SW 1271 (cell line): Measurements from ENCODE around the gene VWA2.

Experiments
- DNase-seq, 2 experiments: peaks; one replicate each; lab custom pipeline; 2025; lab: John Stamatoyannopoulos, UW

Gene VWA2

GRCh38 chr10:114239117-114239993 is at the start of gene VWA2:
TSS of gene VWA2 (plus strand) at chr10:114239254. CDS start at chr10:114248714, 9,460 bp downstream.
- DNase-seq = no peak

GRCh38 chr10:114189700-114190099 is 49.4 kb upstream of the VWA2 start:
- DNase-seq = no peak

GRCh38 chr10:114195079-114195478 is 44.0 kb upstream of the VWA2 start:
- no peak for DNase-seq

- no peak for DNase-seq
Measured at GRCh38 chr10:114199239-114199638, 39.8 kb upstream of the VWA2 start.

GRCh38 chr10:114202812-114203211 is 36.2 kb upstream of the VWA2 start:
- no peak for DNase-seq

- DNase-seq = no peak
Measured at GRCh38 chr10:114206902-114207301, 32.2 kb upstream of the VWA2 start.

- no peak for DNase-seq
Measured at GRCh38 chr10:114207349-114207748, 31.7 kb upstream of the VWA2 start.

GRCh38 chr10:114208351-114208750 is 30.7 kb upstream of the VWA2 start:
- no peak for DNase-seq

GRCh38 chr10:114212153-114212552 is 26.9 kb upstream of the VWA2 start:
- no peak for DNase-seq

GRCh38 chr10:114215033-114215432 is 24.0 kb upstream of the VWA2 start:
- DNase-seq = no peak

- DNase-seq = no peak
Measured at GRCh38 chr10:114220281-114220680, 18.8 kb upstream of the VWA2 start.

GRCh38 chr10:114221235-114221634 is 17.8 kb upstream of the VWA2 start:
- DNase-seq = no peak

GRCh38 chr10:114223066-114223465 is 16.0 kb upstream of the VWA2 start:
- no peak for DNase-seq

- no peak for DNase-seq
Measured at GRCh38 chr10:114228156-114228555, 10.9 kb upstream of the VWA2 start.

- DNase-seq = no peak
Measured at GRCh38 chr10:114232561-114233176, 6.4 kb upstream of the VWA2 start.

GRCh38 chr10:114233482-114233881 is 5.6 kb upstream of the VWA2 start:
- DNase-seq = no peak

GRCh38 chr10:114234132-114234531 is 4.9 kb upstream of the VWA2 start:
- no peak for DNase-seq

GRCh38 chr10:114239994-114240345 is 916 bp downstream of the VWA2 start:
- DNase-seq = no peak

GRCh38 chr10:114242235-114242634 is 3.2 kb downstream of the VWA2 start:
- DNase-seq = no peak

- DNase-seq = no peak
Measured at GRCh38 chr10:114243661-114244060, 4.6 kb downstream of the VWA2 start.

- DNase-seq = no peak
Measured at GRCh38 chr10:114244126-114244525, 5.1 kb downstream of the VWA2 start.

- DNase-seq = no peak
Measured at GRCh38 chr10:114245121-114245791, 6.2 kb downstream of the VWA2 start.

GRCh38 chr10:114246679-114247305 is 7.7 kb downstream of the VWA2 start:
- no peak for DNase-seq
